HCT116 (cell line): ENCODE results near the gene DHX57. TPM values are rescaled to one million over a fixed set of nuclear protein-coding genes. Genes with fewer than 3 reads are reported as not detected.

Source experiments
- ATAC-seq: fragments of 200-7000 bp; cut with Tn5 transposase; 2 replicates; pipeline ENCODE4 v1.9.1; 2020; ENCODE audit warnings: mild to moderate bottlenecking, moderate library complexity
- BruUV-seq: library from RNA; stranded (reverse); fragments of 400-500 nt; replicated peaks from 2 replicates; lab custom pipeline; 2021; lab: Mats Ljungman, UMichigan
- CTCF ChIA-PET: fragments of 300-600 bp; sonication (Branson Sonifier 250); formaldehyde crosslinking; loops from one replicate; lab custom pipeline; 2021; ENCODE audit warnings: antibody characterized with exemption; lab: Charles Lee
- POLR2A ChIA-PET: fragments of 300-600, 350-600 bp; sonication (Branson Sonifier 250); formaldehyde crosslinking; loops from one replicate; lab custom pipeline; 2021; ENCODE audit warnings: antibody characterized with exemption; lab: Charles Lee
- RAD21 ChIA-PET, 2 experiments: fragments of 300-600 bp; sonication (Branson Sonifier 250); formaldehyde crosslinking; loops; one replicate each; lab custom pipeline; 2023; ENCODE audit warnings: low total read pairs in 2 of 2; ENCODE audit not compliant: uncharacterized antibody in 2 of 2, unreplicated experiment in 2 of 2, low non-redundant PET in 1 of 2; lab: Charles Lee
- DNase-seq: peaks from one replicate; pipeline ENCODE4 v3.0.0-alpha.2; 2010; ENCODE audit warnings: low read depth, low spot score
- H2AFZ ChIP-seq: fragments of 200-600 bp; shearing (Covaris generic), sonication (generic); 2 replicates; pipeline ENCODE4 v1.6.1; 2017; ENCODE audit warnings: low read depth, mixed run types, mixed read lengths, antibody characterized with exemption, low read length; ENCODE audit not compliant: poor library complexity, severe bottlenecking
- H3K27ac ChIP-seq: 2 replicates; pipeline ENCODE4 v1.5.1; 2012; ENCODE audit warnings: low read depth, low read length
- H3K27me3 ChIP-seq: fragments of 200-600 bp; sonication (generic); 2 replicates; pipeline ENCODE4 v1.6.1; 2016; ENCODE audit warnings: mixed run types, low read length, mixed read lengths; ENCODE audit not compliant: insufficient read depth
- H3K36me3 ChIP-seq, 2 experiments: fragments of 200-500 bp in 1 of 2; fragments of 200-600 bp in 1 of 2; sonication (Bioruptor generic) in 1 of 2; sonication (generic) in 1 of 2; 2 replicates each; pipeline versions ENCODE4 v1.5.1 to v1.6.1; 2014 to 2016; ENCODE audit warnings: low read length in 2 of 2, inconsistent platforms in 1 of 2, mixed read lengths in 1 of 2, mixed run types in 1 of 2; ENCODE audit not compliant: insufficient read depth in 2 of 2, control insufficient read depth in 1 of 2
- H3K4me1 ChIP-seq, 2 experiments: fragments of 200-600 bp in 1 of 2; sonication (generic) in 1 of 2; 2 replicates each; pipeline versions ENCODE4 v1.5.1 to v1.6.1; 2012 to 2017; ENCODE audit warnings: low read length in 2 of 2, inconsistent platforms in 1 of 2, mild to moderate bottlenecking in 1 of 2, mixed read lengths in 1 of 2, mixed run types in 1 of 2, moderate library complexity in 1 of 2; ENCODE audit not compliant: insufficient read depth in 2 of 2, control insufficient read depth in 1 of 2
- H3K4me2 ChIP-seq: fragments of 200-600 bp; sonication (generic); 2 replicates; pipeline ENCODE4 v1.6.1; 2017; ENCODE audit warnings: mixed run types, low read length, mixed read lengths
- H3K4me3 ChIP-seq, 2 experiments: fragments of 200-600 bp in 1 of 2; sonication (generic) in 1 of 2; replicated peaks in 1 of 2; 2 replicates each; pipeline ENCODE4 v1.5.1; 2011 to 2016; ENCODE audit warnings: low read length in 2 of 2, control low read depth in 1 of 2, low read depth in 1 of 2, mild to moderate bottlenecking in 1 of 2, mixed read lengths in 1 of 2, mixed run types in 1 of 2
- H3K79me2 ChIP-seq: fragments of 200-600 bp; sonication (generic); 2 replicates; pipeline ENCODE4 v1.6.1; 2017; ENCODE audit warnings: mild to moderate bottlenecking, mixed run types, low read length, moderate library complexity, mixed read lengths; ENCODE audit not compliant: insufficient read depth
- H3K9ac ChIP-seq: fragments of 200-600 bp; sonication (generic); 2 replicates; pipeline ENCODE4 v1.6.1; 2016; ENCODE audit warnings: low read length, mixed read lengths
- H3K9me2 ChIP-seq: fragments of 200-600 bp; sonication (generic), shearing (Covaris generic); 2 replicates; pipeline ENCODE4 v1.6.1; 2017; ENCODE audit warnings: mixed run types, mild to moderate bottlenecking, moderate library complexity; ENCODE audit not compliant: insufficient read depth
- H3K9me3 ChIP-seq, 2 experiments: fragments of 200-500 bp in 1 of 2; fragments of 200-600 bp in 1 of 2; sonication (Bioruptor generic) in 1 of 2; sonication (generic) in 1 of 2; 2 replicates each; pipeline ENCODE4 v1.6.1; 2014 to 2017; ENCODE audit warnings: low read length in 2 of 2, mixed read lengths in 2 of 2, inconsistent platforms in 1 of 2, low read depth in 1 of 2, mild to moderate bottlenecking in 1 of 2, mixed run types in 1 of 2, moderate library complexity in 1 of 2; ENCODE audit not compliant: control insufficient read depth in 1 of 2, insufficient read depth in 1 of 2
- H4K20me1 ChIP-seq: fragments of 200-600 bp; sonication (generic), shearing (Covaris generic); 2 replicates; pipeline ENCODE4 v1.6.1; 2017; ENCODE audit warnings: mixed run types, mild to moderate bottlenecking, moderate library complexity; ENCODE audit not compliant: insufficient read depth
- CEBPB ChIP-seq: IDR thresholded peaks from 2 replicates; pipeline ENCODE4 v1.6.1; 2012; ENCODE audit warnings: low read depth
- EGR1 ChIP-seq: IDR thresholded peaks from 2 replicates; pipeline ENCODE4 v1.6.1; 2012; ENCODE audit warnings: low read depth
- ELF1 ChIP-seq: IDR thresholded peaks from 2 replicates; pipeline ENCODE4 v1.6.1; 2012; ENCODE audit warnings: low read depth, borderline replicate concordance
- EZH2 ChIP-seq: fragments of 200-600 bp; sonication (generic); IDR thresholded peaks from 2 replicates; pipeline ENCODE4 v1.6.1; 2017; ENCODE audit warnings: antibody characterized with exemption, mixed run types
- EZH2phosphoT487 ChIP-seq: fragments of 200-600 bp; IDR thresholded peaks from 2 replicates; pipeline ENCODE4 v1.6.1; 2018; ENCODE audit warnings: antibody characterized with exemption, borderline replicate concordance
- MAX ChIP-seq: IDR thresholded peaks from 2 replicates; pipeline ENCODE4 v1.6.1; 2012
- RAD21 ChIP-seq: IDR thresholded peaks from 2 replicates; pipeline ENCODE4 v1.6.1; 2012; ENCODE audit warnings: low read depth, mild to moderate bottlenecking
- REST ChIP-seq: IDR thresholded peaks from 2 replicates; pipeline ENCODE4 v1.6.1; 2012; ENCODE audit warnings: low read depth
- SP1 ChIP-seq: IDR thresholded peaks from 2 replicates; pipeline ENCODE4 v1.6.1; 2012; ENCODE audit warnings: low read depth
- ZBTB33 ChIP-seq: IDR thresholded peaks from 2 replicates; pipeline ENCODE4 v1.6.1; 2011; ENCODE audit warnings: mild to moderate bottlenecking, low read length, moderate library complexity; ENCODE audit not compliant: insufficient replicate concordance; ENCODE audit errors: extremely low read depth
- ZNF274 ChIP-seq: fragments of 200-500 bp; sonication (Bioruptor generic); IDR thresholded peaks from 2 replicates; pipeline ENCODE4 v1.6.1; 2014; ENCODE audit warnings: mild to moderate bottlenecking, low read depth, low read length, inconsistent platforms
- intact Hi-C: fragments of 100-400 bp; cut with micrococcal nuclease; formaldehyde crosslinking; loops from 2 replicates; pipeline ENCODE4 v1.10.0; 2022
- total RNA-seq: library from RNA; stranded (reverse); gene quantifications from one replicate; pipeline ENCODE4 v1.2.1, GENCODE V29; 2021; ENCODE audit not compliant: unreplicated experiment

DHX57 gene
- total RNA-seq, 1 experiment from 2014 or later = 19.4 TPM

- no peak for ATAC-seq
- ChIA-PET POLR2A (no interaction called here), RAD21 (no interaction called here), CTCF (interaction anchor here (0.9 kb wide), 1 partner anchor 243 kb away, joined by 3 read pairs; no protein-coding TSS in a partner anchor)
- H3K9me2 ChIP-seq = no peaks in the 10 kb centered on the region
- H4K20me1 ChIP-seq = no peaks in the 10 kb centered on the region
- peaks cover 4 to 9% of the 10 kb centered on the region in 2 experiments for H3K4me1 ChIP-seq
- no peak overlapping the region for H3K9ac ChIP-seq
- BruUV-seq = no TSS peak
- H3K4me3 ChIP-seq = no peak overlapping the region
- no peaks in the 10 kb centered on the region for H3K27me3 ChIP-seq
- TF ChIP-seq SP1 (no peak), ZBTB33 (no peak), EZH2phosphoT487 (no peak), ELF1 (no peak), EGR1 (no peak), REST (no peak), RAD21 (no peak), EZH2 (no peak), ZNF274 (no peak), CEBPB (no peak), MAX (no peak)
- TF ChIP-seq, all 23 proteins: peak for 0
- intact Hi-C loops = no loop called here
- H3K27ac ChIP-seq = no peak overlapping the region
- H3K4me2 ChIP-seq = no peak overlapping the region
- no peaks in the 10 kb centered on the region for H3K79me2 ChIP-seq
- peaks cover 7% of the 10 kb centered on the region in 2 experiments for H3K36me3 ChIP-seq
- no peak for DNase-seq
- no peaks in the 10 kb centered on the region for H3K9me3 ChIP-seq
- H2AFZ ChIP-seq = no peak overlapping the region
Measured at GRCh38 chr2:38824906-38825305, 50.8 kb downstream of the DHX57 start.
